Measurements from ENCODE around the gene GUCY1A2. TPM values are rescaled to one million over a fixed set of nuclear protein-coding genes. Genes with fewer than 3 reads are reported as not detected.

GUCY1A2 gene
- total RNA-seq, 5 donors from 2014 or later (not counting 1 experiment from before 2014, with no cell fraction given): 0.03 to 0.18 (median 0.09) TPM

- WGBS (ENCODE audit: insufficient coverage): no CpG with 5 or more reads among the region's 1 CpG
- H3K9me3 ChIP-seq: no peaks in the 10 kb centered on the region
- no peaks in the 10 kb centered on the region for H3K36me3 ChIP-seq (ENCODE audit: control insufficient read depth in 2 of 2, extremely low read depth in 1 of 2, insufficient read depth in 1 of 2, low read length in 1 of 2)
- no peaks in the 10 kb centered on the region for H3K27me3 Mint-ChIP-seq
- H3K4me3 ChIP-seq (ENCODE audit: control insufficient read depth in 1 of 2, extremely low read depth in 1 of 2, low read length in 1 of 2): no peak overlapping the region
- CTCF ChIA-PET: interaction anchor here in 1 of 2 donors (1.2 kb wide), 1 partner anchor 9 kb away, joined by 3 read pairs; no protein-coding TSS in a partner anchor
- H3K4me3 Mint-ChIP-seq: no peak overlapping the region
- no peaks in the 10 kb centered on the region for H3K27me3 ChIP-seq (replicated peaks in 1 of 2; ENCODE audit: control insufficient read depth in 2 of 2, extremely low read depth in 1 of 2, insufficient read depth in 2 of 2, low read length in 1 of 2)
- H3K4me1 Mint-ChIP-seq: no peaks in the 10 kb centered on the region
- H3K9me3 Mint-ChIP-seq: peaks cover 9 to 22% (median 14%) of the 10 kb centered on the region in 3 donors
- H3K27ac ChIP-seq (ENCODE audit: low read length): no peak overlapping the region
- no peak for DNase-seq
- no peak for ATAC-seq (replicated peaks in 1 of 4)
- H3K4me1 ChIP-seq (ENCODE audit: control insufficient read depth in 1 of 2, extremely low read depth in 1 of 2, insufficient read depth in 2 of 2, low read length in 2 of 2): no peaks in the 10 kb centered on the region
- no peak overlapping the region for H3K27ac Mint-ChIP-seq
- POLR2A ChIA-PET: no interaction called here
- H3K36me3 Mint-ChIP-seq: no peaks in the 10 kb centered on the region
These were observed 58.5 kb downstream of the GUCY1A2 start for GRCh38 chr11:106959800-106960199.

- no peaks in the 10 kb centered on the region for H3K36me3 ChIP-seq (ENCODE audit: control insufficient read depth in 2 of 2, extremely low read depth in 1 of 2, insufficient read depth in 1 of 2, low read length in 1 of 2)
- H3K27me3 ChIP-seq (replicated peaks in 1 of 2; ENCODE audit: control insufficient read depth in 2 of 2, extremely low read depth in 1 of 2, insufficient read depth in 2 of 2, low read length in 1 of 2): no peaks in the 10 kb centered on the region
- Mint-ChIP-seq H3K36me3 (no peaks in the 10 kb centered on the region), H3K27me3 (no peaks in the 10 kb centered on the region), H3K27ac (no peak overlapping the region), H3K4me1 (no peaks in the 10 kb centered on the region), H3K4me3 (no peak overlapping the region), H3K9me3 (peaks cover 9 to 22% (median 14%) of the 10 kb centered on the region in 3 donors)
- no peak overlapping the region for H3K4me3 ChIP-seq (ENCODE audit: control insufficient read depth in 1 of 2, extremely low read depth in 1 of 2, low read length in 1 of 2)
- POLR2A ChIA-PET: no interaction called here
- no peaks in the 10 kb centered on the region for H3K4me1 ChIP-seq (ENCODE audit: control insufficient read depth in 1 of 2, extremely low read depth in 1 of 2, insufficient read depth in 2 of 2, low read length in 2 of 2)
- CTCF ChIA-PET: interaction anchor here in 1 of 2 donors (1.2 kb wide), 1 partner anchor 9 kb away, joined by 3 read pairs; no protein-coding TSS in a partner anchor
- ATAC-seq (replicated peaks in 1 of 4) (no peak), DNase-seq (no peak)
- H3K27ac ChIP-seq (ENCODE audit: low read length): no peak overlapping the region
- no CpG with 5 or more reads among the region's 3 CpGs for WGBS (ENCODE audit: insufficient coverage)
- H3K9me3 ChIP-seq: no peaks in the 10 kb centered on the region
These were observed 58.9 kb downstream of the GUCY1A2 start for GRCh38 chr11:106959386-106959785.

GRCh38 chr11:106958517-106959248, 59.6 kb downstream of the GUCY1A2 start:
- Mint-ChIP-seq H3K9me3 (peaks cover 9 to 27% (median 20%) of the 10 kb centered on the region in 3 donors), H3K4me3 (no peak overlapping the region), H3K27ac (no peak overlapping the region), H3K27me3 (no peaks in the 10 kb centered on the region), H3K36me3 (no peaks in the 10 kb centered on the region), H3K4me1 (no peaks in the 10 kb centered on the region)
- ChIA-PET CTCF (no interaction called here), POLR2A (no interaction called here)
- ATAC-seq (replicated peaks in 1 of 4) (no peak), DNase-seq (no peak)
- Histone ChIP-seq H3K36me3 (ENCODE audit: control insufficient read depth in 2 of 2, extremely low read depth in 1 of 2, insufficient read depth in 1 of 2, low read length in 1 of 2) (no peaks in the 10 kb centered on the region), H3K27me3 (replicated peaks in 1 of 2; ENCODE audit: control insufficient read depth in 2 of 2, extremely low read depth in 1 of 2, insufficient read depth in 2 of 2, low read length in 1 of 2) (no peaks in the 10 kb centered on the region), H3K4me3 (ENCODE audit: control insufficient read depth in 1 of 2, extremely low read depth in 1 of 2, low read length in 1 of 2) (no peak overlapping the region), H3K9me3 (no peaks in the 10 kb centered on the region), H3K27ac (ENCODE audit: low read length) (no peak overlapping the region), H3K4me1 (ENCODE audit: control insufficient read depth in 1 of 2, extremely low read depth in 1 of 2, insufficient read depth in 2 of 2, low read length in 2 of 2) (no peaks in the 10 kb centered on the region)
- no CpG with 5 or more reads among the region's 7 CpGs for WGBS (ENCODE audit: insufficient coverage)

DNA sequence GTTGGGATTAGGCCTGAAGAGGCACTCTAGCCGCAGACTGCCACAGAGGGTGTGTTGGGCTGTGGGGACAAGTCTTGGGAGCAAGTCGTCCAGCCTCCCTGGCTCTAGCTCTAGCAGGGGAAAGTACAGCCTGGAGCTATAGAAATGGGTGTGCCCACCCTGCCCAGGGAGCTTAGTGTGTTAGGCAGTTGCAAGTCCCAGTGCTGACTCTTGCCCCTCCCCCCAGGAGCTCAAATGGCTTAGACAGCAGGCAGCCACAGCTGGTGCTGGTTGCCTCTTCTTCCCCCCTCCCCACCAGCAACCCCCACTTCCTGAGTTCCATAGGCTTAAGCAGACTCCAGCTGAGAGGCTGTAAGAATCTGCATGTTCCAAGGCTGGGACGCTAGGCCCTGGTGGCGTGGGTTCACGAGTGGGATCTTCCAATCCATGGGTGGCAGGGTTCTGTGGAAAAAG, 61.2 kb downstream of the GUCY1A2 start:
- Mint-ChIP-seq H3K27ac (no peak overlapping the region), H3K4me1 (no peaks in the 10 kb centered on the region), H3K4me3 (no peak overlapping the region), H3K9me3 (peaks cover 9 to 25% (median 20%) of the 10 kb centered on the region in 3 donors), H3K27me3 (no peaks in the 10 kb centered on the region), H3K36me3 (no peaks in the 10 kb centered on the region)
- no peak for DNase-seq
- ATAC-seq (replicated peaks in 1 of 4): no peak
- Histone ChIP-seq H3K4me1 (ENCODE audit: control insufficient read depth in 1 of 2, extremely low read depth in 1 of 2, insufficient read depth in 2 of 2, low read length in 2 of 2) (no peaks in the 10 kb centered on the region), H3K27me3 (replicated peaks in 1 of 2; ENCODE audit: control insufficient read depth in 2 of 2, extremely low read depth in 1 of 2, insufficient read depth in 2 of 2, low read length in 1 of 2) (no peaks in the 10 kb centered on the region), H3K36me3 (ENCODE audit: control insufficient read depth in 2 of 2, extremely low read depth in 1 of 2, insufficient read depth in 1 of 2, low read length in 1 of 2) (no peaks in the 10 kb centered on the region), H3K27ac (ENCODE audit: low read length) (no peak overlapping the region), H3K9me3 (no peaks in the 10 kb centered on the region), H3K4me3 (ENCODE audit: control insufficient read depth in 1 of 2, extremely low read depth in 1 of 2, low read length in 1 of 2) (no peak overlapping the region)
- 88% methylated on average over 5 of the region's 5 CpGs for WGBS (ENCODE audit: insufficient coverage)
- CTCF ChIA-PET: no interaction called here
- POLR2A ChIA-PET: no interaction called here

DNA sequence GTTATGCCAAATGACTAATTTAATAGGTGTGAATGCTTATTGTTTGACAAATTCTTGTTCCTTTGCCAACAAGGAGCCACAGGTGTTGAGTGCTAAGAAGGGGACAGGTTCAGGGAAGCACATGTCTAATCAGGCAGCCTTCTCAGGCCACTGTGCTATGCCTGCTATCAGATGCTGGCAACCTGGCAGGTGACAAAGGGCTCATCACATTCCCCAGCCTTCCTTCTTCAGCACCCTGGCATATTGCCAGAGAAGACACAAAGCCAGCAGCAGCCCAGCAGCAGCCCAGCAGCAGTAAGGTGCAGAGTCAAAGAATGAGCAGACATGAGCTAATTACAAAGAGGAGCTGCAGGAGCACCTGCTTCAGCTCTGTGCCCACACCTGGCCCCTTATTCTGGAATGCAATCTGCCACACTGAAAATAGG, 68.2 kb downstream of the GUCY1A2 start:
- H3K4me3 Mint-ChIP-seq: no peak overlapping the region
- CTCF ChIA-PET: interaction anchor here in 1 of 2 donors (1.0 kb wide), 1 partner anchor 10 kb away, joined by 3 read pairs; no protein-coding TSS in a partner anchor
- POLR2A ChIA-PET: no interaction called here
- no peaks in the 10 kb centered on the region for H3K27me3 ChIP-seq (replicated peaks in 1 of 2; ENCODE audit: control insufficient read depth in 2 of 2, extremely low read depth in 1 of 2, insufficient read depth in 2 of 2, low read length in 1 of 2)
- no peaks in the 10 kb centered on the region for H3K4me1 ChIP-seq (ENCODE audit: control insufficient read depth in 1 of 2, extremely low read depth in 1 of 2, insufficient read depth in 2 of 2, low read length in 2 of 2)
- H3K27ac ChIP-seq (ENCODE audit: low read length): no peak overlapping the region
- no peaks in the 10 kb centered on the region for H3K4me1 Mint-ChIP-seq
- no peak overlapping the region for H3K27ac Mint-ChIP-seq
- no peak overlapping the region for H3K4me3 ChIP-seq (ENCODE audit: control insufficient read depth in 1 of 2, extremely low read depth in 1 of 2, low read length in 1 of 2)
- no peak for DNase-seq
- H3K9me3 Mint-ChIP-seq: peaks cover 5 to 7% (median 5%) of the 10 kb centered on the region in 3 donors
- H3K36me3 Mint-ChIP-seq: no peaks in the 10 kb centered on the region
- no peaks in the 10 kb centered on the region for H3K27me3 Mint-ChIP-seq
- H3K36me3 ChIP-seq (ENCODE audit: control insufficient read depth in 2 of 2, extremely low read depth in 1 of 2, insufficient read depth in 1 of 2, low read length in 1 of 2): no peaks in the 10 kb centered on the region
- ATAC-seq (replicated peaks in 1 of 4): no peak
- no peaks in the 10 kb centered on the region for H3K9me3 ChIP-seq

DNA sequence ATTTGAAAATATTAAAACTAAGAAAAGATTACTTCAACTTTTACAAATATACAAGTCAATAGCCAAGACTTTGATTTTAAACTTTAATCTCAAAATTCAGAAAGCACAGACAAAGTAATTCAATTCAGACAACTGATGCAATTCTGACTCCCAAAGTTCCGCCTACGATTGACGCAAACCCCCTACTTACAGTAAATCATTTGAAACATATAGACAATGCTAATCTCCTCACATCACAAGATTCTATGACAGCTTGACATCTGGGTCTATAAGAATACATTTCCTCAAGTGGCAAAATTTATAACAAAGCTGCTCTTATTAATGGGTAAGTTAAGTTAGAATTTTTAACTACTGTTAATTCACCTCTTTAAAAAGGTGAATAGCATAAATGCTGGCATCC, 75.2 kb downstream of the GUCY1A2 start:
- DNase-seq (no peak), ATAC-seq (replicated peaks in 1 of 4) (no peak)
- no peaks in the 10 kb centered on the region for H3K36me3 ChIP-seq (ENCODE audit: control insufficient read depth in 2 of 2, extremely low read depth in 1 of 2, insufficient read depth in 1 of 2, low read length in 1 of 2)
- H3K9me3 ChIP-seq: no peaks in the 10 kb centered on the region
- no peak overlapping the region for H3K4me3 Mint-ChIP-seq
- no peaks in the 10 kb centered on the region for H3K36me3 Mint-ChIP-seq
- no peak overlapping the region for H3K4me3 ChIP-seq (ENCODE audit: control insufficient read depth in 1 of 2, extremely low read depth in 1 of 2, low read length in 1 of 2)
- POLR2A ChIA-PET: no interaction called here
- no peak overlapping the region for H3K27ac Mint-ChIP-seq
- no peak overlapping the region for H3K27ac ChIP-seq (ENCODE audit: low read length)
- no peaks in the 10 kb centered on the region for H3K27me3 Mint-ChIP-seq
- no peaks in the 10 kb centered on the region for H3K4me1 Mint-ChIP-seq
- CTCF ChIA-PET: no interaction called here
- no peaks in the 10 kb centered on the region for H3K27me3 ChIP-seq (replicated peaks in 1 of 2; ENCODE audit: control insufficient read depth in 2 of 2, extremely low read depth in 1 of 2, insufficient read depth in 2 of 2, low read length in 1 of 2)
- no CpG with 5 or more reads among the region's 3 CpGs for WGBS (ENCODE audit: insufficient coverage)
- H3K4me1 ChIP-seq (ENCODE audit: control insufficient read depth in 1 of 2, extremely low read depth in 1 of 2, insufficient read depth in 2 of 2, low read length in 2 of 2): no peaks in the 10 kb centered on the region
- H3K9me3 Mint-ChIP-seq: peaks cover 0 to 10% (median 4%) of the 10 kb centered on the region in 3 donors
